GM12873 (cell line): ENCODE measurements around the gene XYLT1.

Experiments used
- TF ChIP-seq, protein P1 (sequence below): IDR thresholded peaks from 2 replicates; pipeline ENCODE4 v1.5.1; 2012; ENCODE audit warnings: low read depth, mild to moderate bottlenecking, moderate library complexity, low read length, control low read depth; ENCODE audit not compliant: insufficient read depth; ENCODE audit errors: missing control alignments

The XYLT1 gene

DNA sequence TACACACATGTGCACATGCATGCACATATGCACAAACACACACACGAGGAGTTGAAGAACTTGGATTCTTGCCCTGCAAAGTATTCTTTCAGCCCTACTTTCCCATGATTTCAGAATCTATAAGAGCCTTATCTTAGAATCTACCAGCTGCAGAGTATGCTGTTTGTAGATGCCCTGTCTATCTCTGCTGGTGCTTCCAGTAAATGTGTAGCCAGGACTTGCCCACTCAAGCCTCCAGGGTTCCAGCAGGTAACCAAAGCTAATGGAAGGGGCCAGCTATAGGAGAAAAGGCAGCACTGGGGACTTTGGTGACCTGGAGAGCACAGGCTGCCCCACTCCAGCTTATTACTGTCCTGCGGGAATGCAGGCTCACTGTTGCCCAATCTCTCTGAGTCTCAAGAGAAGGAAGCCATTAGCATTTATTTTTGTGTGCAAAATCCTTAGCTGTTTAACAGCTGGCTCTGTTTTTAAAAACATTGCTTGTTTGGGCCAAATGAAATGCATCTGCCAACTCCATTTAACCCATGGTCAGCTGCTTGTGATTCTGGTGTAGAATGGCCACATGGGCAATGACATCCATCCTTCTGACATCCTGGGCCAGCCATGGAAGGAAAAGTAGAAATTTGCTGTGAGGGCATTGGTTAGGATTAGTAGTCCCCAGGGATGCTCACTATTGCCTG is 28.6 kb upstream of the XYLT1 start:
- TF ChIP-seq, protein P1, sequence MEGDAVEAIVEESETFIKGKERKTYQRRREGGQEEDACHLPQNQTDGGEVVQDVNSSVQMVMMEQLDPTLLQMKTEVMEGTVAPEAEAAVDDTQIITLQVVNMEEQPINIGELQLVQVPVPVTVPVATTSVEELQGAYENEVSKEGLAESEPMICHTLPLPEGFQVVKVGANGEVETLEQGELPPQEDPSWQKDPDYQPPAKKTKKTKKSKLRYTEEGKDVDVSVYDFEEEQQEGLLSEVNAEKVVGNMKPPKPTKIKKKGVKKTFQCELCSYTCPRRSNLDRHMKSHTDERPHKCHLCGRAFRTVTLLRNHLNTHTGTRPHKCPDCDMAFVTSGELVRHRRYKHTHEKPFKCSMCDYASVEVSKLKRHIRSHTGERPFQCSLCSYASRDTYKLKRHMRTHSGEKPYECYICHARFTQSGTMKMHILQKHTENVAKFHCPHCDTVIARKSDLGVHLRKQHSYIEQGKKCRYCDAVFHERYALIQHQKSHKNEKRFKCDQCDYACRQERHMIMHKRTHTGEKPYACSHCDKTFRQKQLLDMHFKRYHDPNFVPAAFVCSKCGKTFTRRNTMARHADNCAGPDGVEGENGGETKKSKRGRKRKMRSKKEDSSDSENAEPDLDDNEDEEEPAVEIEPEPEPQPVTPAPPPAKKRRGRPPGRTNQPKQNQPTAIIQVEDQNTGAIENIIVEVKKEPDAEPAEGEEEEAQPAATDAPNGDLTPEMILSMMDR: no peak

DNA sequence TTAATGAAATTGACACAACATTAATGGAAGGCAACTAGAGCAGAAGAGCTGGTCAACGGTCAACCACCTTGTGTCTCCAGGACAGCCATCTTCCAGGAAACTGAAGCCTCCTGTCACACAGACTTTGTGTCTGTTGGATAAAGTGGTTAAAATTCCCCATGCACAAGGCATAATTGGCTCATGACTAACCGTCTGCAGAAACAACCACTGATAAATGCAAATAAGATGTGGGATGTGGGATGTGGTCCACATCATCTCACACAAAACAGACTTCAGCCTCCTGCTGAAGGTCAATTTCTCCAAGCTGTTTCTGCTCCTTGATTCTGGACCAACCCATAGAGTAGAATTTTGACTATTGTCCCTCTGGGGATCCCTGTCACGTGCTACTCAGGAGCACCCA is 26.9 kb upstream of the XYLT1 start:
- TF ChIP-seq, protein P1: no peak

DNA sequence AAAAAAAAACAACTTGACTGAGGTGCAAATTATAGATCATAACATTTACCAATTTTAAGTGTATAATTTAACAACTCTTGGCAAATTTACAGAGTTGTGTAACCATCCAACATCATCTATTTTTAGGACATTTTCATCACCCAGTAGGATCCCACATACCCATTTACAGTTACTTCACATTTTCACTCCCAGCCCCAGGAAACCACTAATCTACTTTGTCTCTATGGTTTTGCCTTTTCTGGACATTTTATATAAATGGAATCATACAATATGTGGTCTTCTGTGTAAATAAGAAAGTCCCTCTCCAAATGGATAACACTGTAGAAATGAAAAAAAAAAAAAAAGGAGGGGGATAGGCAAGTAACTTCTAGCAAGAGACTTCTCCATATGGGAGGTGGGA is 26.1 kb upstream of the XYLT1 start:
- TF ChIP-seq, protein P1: no peak

DNA sequence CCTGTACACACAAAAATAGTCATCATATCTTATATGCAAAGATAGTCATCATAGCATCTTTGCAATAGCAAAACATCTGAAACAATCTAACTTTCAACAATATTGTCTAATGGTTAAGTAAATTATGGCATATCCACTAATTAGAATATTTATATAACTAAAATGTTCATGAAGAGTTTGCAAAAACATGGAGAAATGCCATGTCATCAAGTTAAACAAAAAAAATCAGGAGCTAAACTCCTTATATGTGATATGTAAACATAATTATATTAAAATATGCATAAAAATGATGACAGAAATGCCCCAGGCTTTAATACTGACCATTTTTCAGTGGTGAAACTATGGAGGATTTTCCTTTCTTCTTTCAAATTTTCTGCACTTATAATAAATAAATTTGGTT is 22.3 kb upstream of the XYLT1 start:
- TF ChIP-seq, protein P1: no peak

DNA sequence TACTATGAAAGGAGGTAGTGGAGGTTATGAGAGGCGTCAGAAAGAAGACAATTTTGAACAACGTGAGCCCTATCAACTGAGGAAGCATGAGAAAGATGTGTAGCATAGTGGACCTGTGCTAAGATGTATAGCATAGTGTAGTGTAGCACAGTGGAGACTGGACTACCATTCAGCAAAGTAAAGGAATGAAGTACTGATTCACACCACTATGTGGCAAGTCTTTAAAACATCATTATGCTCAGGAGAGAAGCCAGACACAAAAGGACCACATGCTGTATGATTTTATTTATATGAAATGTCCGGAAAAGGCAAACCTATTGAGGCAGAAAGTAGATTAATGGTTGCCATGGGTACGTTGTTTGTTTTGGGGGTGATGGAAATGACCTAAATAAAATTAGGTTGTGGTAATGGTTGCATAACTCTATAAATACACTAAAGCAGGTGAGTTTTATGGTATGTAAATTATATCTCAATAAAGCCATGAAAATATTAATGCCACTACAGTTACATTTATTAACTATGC is 20.4 kb upstream of the XYLT1 start:
- TF ChIP-seq, protein P1: peak; percentile 26

DNA sequence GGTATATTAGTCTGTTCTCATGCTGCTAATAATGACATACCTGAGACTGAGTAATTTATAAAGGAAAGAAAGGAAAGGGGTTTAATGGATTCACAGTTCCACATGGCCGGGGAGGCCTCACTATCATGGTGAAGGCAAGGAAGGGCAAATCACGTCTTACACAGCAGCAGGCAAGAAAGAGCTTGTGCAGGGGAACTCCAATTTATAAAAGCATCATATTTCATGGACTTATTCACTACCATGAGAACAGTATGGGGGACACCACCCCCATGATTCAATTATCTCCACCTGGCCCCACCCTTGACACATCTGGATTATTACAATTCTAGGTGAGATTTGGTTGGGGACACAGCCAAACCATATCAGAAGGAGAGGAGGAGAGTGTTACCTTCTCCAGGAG is 17.7 kb upstream of the XYLT1 start:
- TF ChIP-seq, protein P1: no peak

DNA sequence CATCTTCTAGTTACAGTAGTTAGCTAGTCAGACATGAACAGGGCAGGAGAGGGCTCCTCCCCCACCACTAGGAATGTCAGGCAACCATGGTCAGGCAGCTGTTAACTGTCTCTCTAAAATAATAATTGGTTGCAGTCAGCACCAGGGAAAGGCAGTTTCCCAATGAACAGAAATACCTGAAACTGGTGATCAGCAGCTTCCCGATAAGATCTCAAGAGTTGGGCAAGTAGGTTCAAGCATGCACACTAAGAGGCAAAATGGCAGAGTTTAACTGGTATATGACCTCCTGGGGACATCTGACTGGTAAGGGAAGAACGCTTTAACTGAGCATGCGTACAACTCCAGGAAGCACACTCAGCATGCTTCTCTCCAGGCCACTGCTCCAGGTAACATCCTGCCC is 12.6 kb upstream of the XYLT1 start:
- TF ChIP-seq, protein P1: no peak
